GM12878 (cell line): ENCODE data around the gene SP6. TPM values are rescaled to one million over a fixed set of nuclear protein-coding genes. Genes with fewer than 3 reads are reported as not detected.

Source experiments
- ATAC-seq: fragments of 200-7000 bp; cut with Tn5 transposase; 3 replicates; pipeline ENCODE4 v1.9.1; 2020; ENCODE audit warnings: mild to moderate bottlenecking, moderate library complexity
- BruUV-seq: library from RNA; stranded (reverse); fragments of 400-500 nt; replicated peaks from 2 replicates; lab custom pipeline; 2021; lab: Mats Ljungman, UMichigan
- CTCF ChIA-PET: fragments of 300-600 bp; sonication (Branson Sonifier 250); formaldehyde crosslinking; extraction: SDS; loops from one replicate; lab custom pipeline; 2021; ENCODE audit warnings: inconsistent platforms; lab: Yijun Ruan, JAX
- POLR2A ChIA-PET: fragments of 350-600 bp; formaldehyde crosslinking; extraction: SDS; loops from one replicate; lab custom pipeline; 2021; ENCODE audit warnings: inconsistent platforms; lab: Charles Lee
- RAD21 ChIA-PET: fragments of 300-600 bp; sonication (Branson Sonifier 250); formaldehyde crosslinking; loops from one replicate; lab custom pipeline; 2023; ENCODE audit warnings: antibody characterized with exemption; ENCODE audit not compliant: unreplicated experiment; lab: Charles Lee
- SMC1A ChIA-PET: fragments of 300-600 bp; sonication (Branson Sonifier 250); formaldehyde crosslinking; loops from one replicate; lab custom pipeline; 2023; ENCODE audit not compliant: unreplicated experiment, uncharacterized antibody; lab: Charles Lee
- DNase-seq: peaks from one replicate; pipeline ENCODE4 v3.0.0-alpha.2; 2011; ENCODE audit warnings: low read depth, low spot score
- FAIRE-seq: peaks from 3 replicates; lab custom pipeline; 2011; peaks lifted over from hg19 to GRCh38; lab: Jason Lieb, UNC
- H2AFZ ChIP-seq: 2 replicates; pipeline ENCODE4 v1.6.0; 2011; ENCODE audit warnings: low read depth, low read length, control low read depth; ENCODE audit not compliant: control insufficient read depth
- H3K27ac ChIP-seq: 2 replicates; pipeline ENCODE4 v1.5.1; 2011; ENCODE audit warnings: control low read depth; ENCODE audit not compliant: control insufficient read depth, insufficient read depth
- H3K27me3 ChIP-seq, 2 experiments: replicated peaks in 1 of 2; 2 replicates each; pipeline versions ENCODE4 v1.6.0 to v1.6.1; 2011; ENCODE audit warnings: low read length in 1 of 2; ENCODE audit not compliant: control insufficient read depth in 2 of 2, insufficient read depth in 2 of 2
- H3K36me3 ChIP-seq, 2 experiments: 2 replicates each; pipeline ENCODE4 v1.5.1; 2011; ENCODE audit warnings: low read length in 1 of 2; ENCODE audit not compliant: control insufficient read depth in 2 of 2, insufficient read depth in 2 of 2
- H3K4me1 ChIP-seq: 2 replicates; pipeline ENCODE4 v1.6.1; 2011; ENCODE audit warnings: mild to moderate bottlenecking, low read length, moderate library complexity, mixed read lengths; ENCODE audit not compliant: control insufficient read depth, insufficient read depth
- H3K4me2 ChIP-seq: 2 replicates; pipeline ENCODE4 v1.6.0; 2011; ENCODE audit warnings: control low read depth; ENCODE audit not compliant: control insufficient read depth, insufficient read depth
- H3K4me3 ChIP-seq: fragments of 200-600 bp; sonication (generic); 2 replicates; pipeline ENCODE4 v1.5.1; 2016
- H3K79me2 ChIP-seq: 2 replicates; pipeline ENCODE4 v1.6.0; 2011; ENCODE audit warnings: low read length; ENCODE audit not compliant: control insufficient read depth, insufficient read depth
- H3K9ac ChIP-seq: 2 replicates; pipeline ENCODE4 v1.8.0; 2011; ENCODE audit warnings: low read length, control low read depth, mixed read lengths; ENCODE audit not compliant: control insufficient read depth, insufficient read depth
- H3K9me3 ChIP-seq: replicated peaks from 3 replicates; pipeline ENCODE4 v1.5.1; 2011; ENCODE audit warnings: mild to moderate bottlenecking, low read length; ENCODE audit not compliant: control insufficient read depth, insufficient read depth
- H4K20me1 ChIP-seq: 2 replicates; pipeline ENCODE4 v1.6.0; 2011; ENCODE audit not compliant: control insufficient read depth, insufficient read depth
- DPF2 ChIP-seq: fragments of 450-650 bp; IDR thresholded peaks from 2 replicates; pipeline ENCODE4 v1.6.1; 2017; ENCODE audit warnings: mild to moderate bottlenecking
- EED ChIP-seq: sonication (generic); IDR thresholded peaks from 2 replicates; pipeline ENCODE4 v1.6.1; 2016; ENCODE audit warnings: antibody characterized with exemption, low read depth
- JUND ChIP-seq: IDR thresholded peaks from 2 replicates; pipeline ENCODE4 v1.6.1; 2012; ENCODE audit warnings: low read depth, mild to moderate bottlenecking, low read length, improper control_type of control experiment, moderate library complexity
- MEF2A ChIP-seq: IDR thresholded peaks from 2 replicates; pipeline ENCODE4 v1.6.1; 2011; ENCODE audit warnings: low read depth, mild to moderate bottlenecking, low read length, moderate library complexity; ENCODE audit not compliant: insufficient read depth
- RCOR1 ChIP-seq: conservative IDR thresholded peaks from 2 replicates; pipeline ENCODE4 v1.6.1; 2012; ENCODE audit warnings: low read depth, low read length, improper control_type of control experiment
- SP1 ChIP-seq: IDR thresholded peaks from one replicate; pipeline ENCODE4 v1.6.1; 2011; ENCODE audit warnings: low read depth, low read length
- YY1 ChIP-seq: IDR thresholded peaks from 2 replicates; pipeline ENCODE4 v1.6.1; 2011; ENCODE audit warnings: low read depth, mild to moderate bottlenecking, low read length
- WGBS: methylation state at CpG from one replicate; pipeline ENCODE4 v1.1.6; 2016; ENCODE audit warnings: low lambda C conversion rate; ENCODE audit not compliant: insufficient replicate concordance, insufficient coverage; ENCODE audit errors: missing lambda C conversion rate; 5-methylcytosine and 5-hydroxymethylcytosine counted together
- in situ Hi-C: fragments of 300-500 bp; cut with MboI; formaldehyde crosslinking; loops from 9 replicates; pipeline ENCODE4 v1.14.3; 2018; ENCODE audit warnings: mixed read lengths
- intact Hi-C: fragments of 100-400 bp; cut with micrococcal nuclease; formaldehyde crosslinking; loops from one replicate; pipeline ENCODE4 v1.14.2; 2022; ENCODE audit not compliant: unreplicated experiment
- polyA plus RNA-seq, 11 experiments: library from polyadenylated mRNA; depleted of rRNA in 4 of 11; unstranded in 6 of 11; stranded (reverse) in 5 of 11; fragments of >200 nt; fragmentation: Nextera tagmentation in 4 of 11; fragmentation: Illumina TruSeq in 1 of 11; extraction: Ambion mirVana in 4 of 11; extraction: Trizol in 1 of 11; gene quantifications; 1 replicate in 1 of 11; 2 replicates in 10 of 11; pipeline versions ENCODE4 v1.2.1 to v1.2.3, GENCODE V29; 2011 to 2016; ENCODE audit warnings: inconsistent platforms in 2 of 11, missing spikeins in 2 of 11, low read depth in 1 of 11
- total RNA-seq, 4 experiments: library from RNA; depleted of rRNA in 3 of 4; stranded (reverse); fragments of >200 nt in 3 of 4; fragmentation: Illumina TruSeq in 1 of 4; extraction: Trizol in 1 of 4; gene quantifications; 2 replicates each; pipeline versions ENCODE4 v1.2.1 to v1.2.3, GENCODE V29; 2013 to 2021
- TF ChIP-seq, protein P1 (sequence below): fragments of 450-650 bp; IDR thresholded peaks from 2 replicates; pipeline ENCODE4 v1.6.1; 2017; ENCODE audit warnings: low read depth, mild to moderate bottlenecking, moderate library complexity
- TF ChIP-seq, protein P2 (sequence below): fragments of 450-650 bp; formaldehyde crosslinking; IDR thresholded peaks from 2 replicates; pipeline ENCODE4 v1.5.0; 2022; ENCODE audit warnings: mild to moderate bottlenecking, missing genetic modification characterization

The SP6 gene
- total and polyA plus RNA-seq, 10 of the 15 experiments (the other 5 are each of a cell fraction or from before 2014, with no cell fraction given), result 0.05 to 0.15 (median 0.06) TPM; not detected in 7

DNA sequence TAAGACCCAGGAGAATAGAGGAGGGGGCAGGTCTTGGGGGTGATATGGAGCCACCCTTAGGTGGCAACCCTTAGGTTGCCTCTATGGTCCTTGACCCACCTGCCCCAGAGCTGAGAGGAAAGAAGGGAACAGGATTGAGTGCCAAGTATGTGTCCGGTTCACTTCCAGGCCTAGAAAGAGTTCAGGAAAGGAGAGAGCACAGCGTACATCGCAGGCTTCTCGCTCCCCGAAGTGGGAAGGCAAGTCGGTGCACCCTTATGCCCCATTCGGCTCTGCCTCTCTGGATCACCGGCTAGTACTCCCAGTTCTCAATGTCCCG is 631 bp downstream of the SP6 start:
- 76% methylated on average over 9 of the region's 9 CpGs for WGBS
- DNase-seq (no peak), ATAC-seq (no peak)
- Histone ChIP-seq H3K4me2 (no peak overlapping the region), H3K9me3 (no peaks in the 10 kb centered on the region), H3K36me3 (no peaks in the 10 kb centered on the region), H3K4me3 (no peak overlapping the region), H3K27ac (no peak overlapping the region), H3K27me3 (peaks cover 28 to 53% of the 10 kb centered on the region in 2 experiments), H2AFZ (no peak overlapping the region), H3K79me2 (no peaks in the 10 kb centered on the region), H3K9ac (no peak overlapping the region), H3K4me1 (peaks cover 5% of the 10 kb centered on the region)
- intact Hi-C loops, result no loop called here
- SMC1A ChIA-PET, result interaction anchor here (2.5 to 13.1 kb wide), 2 partner anchors 10 to 39 kb away, joined by 6 to 231 read pairs; partner anchors contain the start of genes SCRN2 and SP2
- CTCF ChIA-PET, result interaction anchor here (1.3 to 12.4 kb wide), 2 partner anchors 21 to 38 kb away, joined by 3 to 502 read pairs; partner anchors contain the start of gene SP2
- POLR2A ChIA-PET, result no interaction called here
- no peak for TF ChIP-seq MEF2A
- TF ChIP-seq, protein P1, sequence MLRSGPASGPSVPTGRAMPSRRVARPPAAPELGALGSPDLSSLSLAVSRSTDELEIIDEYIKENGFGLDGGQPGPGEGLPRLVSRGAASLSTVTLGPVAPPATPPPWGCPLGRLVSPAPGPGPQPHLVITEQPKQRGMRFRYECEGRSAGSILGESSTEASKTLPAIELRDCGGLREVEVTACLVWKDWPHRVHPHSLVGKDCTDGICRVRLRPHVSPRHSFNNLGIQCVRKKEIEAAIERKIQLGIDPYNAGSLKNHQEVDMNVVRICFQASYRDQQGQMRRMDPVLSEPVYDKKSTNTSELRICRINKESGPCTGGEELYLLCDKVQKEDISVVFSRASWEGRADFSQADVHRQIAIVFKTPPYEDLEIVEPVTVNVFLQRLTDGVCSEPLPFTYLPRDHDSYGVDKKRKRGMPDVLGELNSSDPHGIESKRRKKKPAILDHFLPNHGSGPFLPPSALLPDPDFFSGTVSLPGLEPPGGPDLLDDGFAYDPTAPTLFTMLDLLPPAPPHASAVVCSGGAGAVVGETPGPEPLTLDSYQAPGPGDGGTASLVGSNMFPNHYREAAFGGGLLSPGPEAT, result no peak
- TF ChIP-seq, protein P2, sequence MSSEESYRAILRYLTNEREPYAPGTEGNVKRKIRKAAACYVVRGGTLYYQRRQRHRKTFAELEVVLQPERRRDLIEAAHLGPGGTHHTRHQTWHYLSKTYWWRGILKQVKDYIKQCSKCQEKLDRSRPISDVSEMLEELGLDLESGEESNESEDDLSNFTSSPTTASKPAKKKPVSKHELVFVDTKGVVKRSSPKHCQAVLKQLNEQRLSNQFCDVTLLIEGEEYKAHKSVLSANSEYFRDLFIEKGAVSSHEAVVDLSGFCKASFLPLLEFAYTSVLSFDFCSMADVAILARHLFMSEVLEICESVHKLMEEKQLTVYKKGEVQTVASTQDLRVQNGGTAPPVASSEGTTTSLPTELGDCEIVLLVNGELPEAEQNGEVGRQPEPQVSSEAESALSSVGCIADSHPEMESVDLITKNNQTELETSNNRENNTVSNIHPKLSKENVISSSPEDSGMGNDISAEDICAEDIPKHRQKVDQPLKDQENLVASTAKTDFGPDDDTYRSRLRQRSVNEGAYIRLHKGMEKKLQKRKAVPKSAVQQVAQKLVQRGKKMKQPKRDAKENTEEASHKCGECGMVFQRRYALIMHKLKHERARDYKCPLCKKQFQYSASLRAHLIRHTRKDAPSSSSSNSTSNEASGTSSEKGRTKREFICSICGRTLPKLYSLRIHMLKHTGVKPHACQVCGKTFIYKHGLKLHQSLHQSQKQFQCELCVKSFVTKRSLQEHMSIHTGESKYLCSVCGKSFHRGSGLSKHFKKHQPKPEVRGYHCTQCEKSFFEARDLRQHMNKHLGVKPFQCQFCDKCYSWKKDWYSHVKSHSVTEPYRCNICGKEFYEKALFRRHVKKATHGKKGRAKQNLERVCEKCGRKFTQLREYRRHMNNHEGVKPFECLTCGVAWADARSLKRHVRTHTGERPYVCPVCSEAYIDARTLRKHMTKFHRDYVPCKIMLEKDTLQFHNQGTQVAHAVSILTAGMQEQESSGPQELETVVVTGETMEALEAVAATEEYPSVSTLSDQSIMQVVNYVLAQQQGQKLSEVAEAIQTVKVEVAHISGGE, result no peak
- no peak for TF ChIP-seq RCOR1
- TF ChIP-seq DPF2, result no peak
- no peak for TF ChIP-seq JUND
- no peak for TF ChIP-seq SP1
- no peak for TF ChIP-seq YY1
- TF ChIP-seq EED, result no peak
- TF ChIP-seq, all 136 proteins: peak for 0
- no TSS peak for BruUV-seq
- no peak for FAIRE-seq
- H4K20me1 ChIP-seq, result no peaks in the 10 kb centered on the region
- in situ Hi-C loops, result no loop called here
- RAD21 ChIA-PET, result interaction anchor here (0.7 to 1.3 kb wide), 3 partner anchors 9 to 99 kb away, joined by 3 to 5 read pairs (median 4); partner anchors contain the start of gene SCRN2
